ENCODE measurements around the gene GK. TPM values are rescaled to one million over a fixed set of nuclear protein-coding genes. Genes with fewer than 3 reads are reported as not detected.

Gene GK
- total and polyA plus RNA-seq, 11 donors = 3.3 to 17.1 (median 7.4) TPM

DNA sequence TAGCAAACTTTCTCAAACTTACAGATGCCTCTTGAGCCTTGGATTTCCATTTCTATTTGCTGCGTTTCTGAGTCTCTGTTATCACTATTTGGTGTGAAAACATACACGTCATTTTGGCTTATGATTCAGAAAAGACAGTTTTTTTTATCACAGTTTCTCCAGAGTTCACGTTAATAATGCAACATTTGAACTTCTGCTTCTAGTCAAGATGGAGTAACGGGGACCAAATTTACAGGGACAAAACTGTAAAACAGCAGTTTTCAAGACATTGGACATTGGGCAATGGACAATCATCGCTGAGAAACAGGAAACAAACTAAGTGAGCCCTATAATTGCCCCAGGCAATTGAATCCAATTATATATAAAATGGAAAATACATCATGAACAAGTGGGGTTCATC, 39.5 kb upstream of the GK start:
- Histone ChIP-seq H3K4me3 (no peak overlapping the region), H3K9me3 (peaks cover 0 to 10% (median 0%) of the 10 kb centered on the region in 12 donors), H3K36me3 (no peaks in the 10 kb centered on the region), H3K27ac (peak overlapping the region in 1 of 12 donors; percentile 82), H3K27me3 (no peaks in the 10 kb centered on the region), H3K4me1 (no peaks in the 10 kb centered on the region)
- no peak for TF ChIP-seq CTCF (IDR thresholded peaks at IDR 0.05)
- DNase-seq (no peak), ATAC-seq (no peak)
- 60 to 71% (median 70%) methylated on average over 5 of the region's 5 CpGs for WGBS, 4 donors
- intact Hi-C loops (cut with DNase I) = no loop called here

DNA sequence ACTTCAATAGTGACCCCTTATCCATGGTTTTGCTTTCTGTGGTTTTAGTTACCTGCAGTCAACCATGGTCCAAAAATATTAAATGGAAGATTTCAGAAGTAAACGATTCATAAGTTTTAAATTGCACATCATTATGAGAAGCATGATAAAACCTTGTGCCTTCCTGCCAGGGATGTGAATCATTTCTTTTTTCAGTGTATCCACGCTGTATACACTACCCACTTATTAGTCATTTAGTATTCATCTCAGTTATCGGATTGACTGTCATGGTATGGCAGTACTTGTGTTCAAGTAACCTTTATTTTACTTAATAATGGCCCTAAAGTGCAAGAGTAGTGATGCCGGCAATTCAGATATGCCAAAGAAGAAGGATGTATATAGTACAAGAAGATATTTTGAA, 38.0 kb upstream of the GK start:
- H3K9me3 ChIP-seq = peaks cover 0 to 10% (median 0%) of the 10 kb centered on the region in 12 donors
- no peaks in the 10 kb centered on the region for H3K36me3 ChIP-seq
- no peak overlapping the region for H3K4me3 ChIP-seq
- ATAC-seq (no peak), DNase-seq (no peak)
- no peak overlapping the region for H3K27ac ChIP-seq
- H3K27me3 ChIP-seq = no peaks in the 10 kb centered on the region
- TF ChIP-seq CTCF (IDR thresholded peaks at IDR 0.05) = no peak
- no peak for TF ChIP-seq POLR2A (IDR thresholded peaks at IDR 0.05)
- intact Hi-C loops (cut with DNase I) = no loop called here
- 59 to 83% (median 72%) methylated on average over 4 of the region's 4 CpGs for WGBS, 4 donors
- no peaks in the 10 kb centered on the region for H3K4me1 ChIP-seq

GRCh38 chrX:30618160-30618765, 35.0 kb upstream of the GK start:
- 69 to 74% (median 71%) methylated on average over 7 of the region's 7 CpGs for WGBS, 4 donors
- Histone ChIP-seq H3K4me1 (peaks cover 0 to 12% (median 0%) of the 10 kb centered on the region in 12 donors), H3K27me3 (no peaks in the 10 kb centered on the region), H3K9me3 (peaks cover 0 to 15% (median 3%) of the 10 kb centered on the region in 12 donors), H3K27ac (no peak overlapping the region), H3K4me3 (no peak overlapping the region), H3K36me3 (no peaks in the 10 kb centered on the region)
- DNase-seq (no peak), ATAC-seq (no peak)
- TF ChIP-seq CTCF (IDR thresholded peaks at IDR 0.05) (no peak), POLR2A (IDR thresholded peaks at IDR 0.05) (no peak)
- intact Hi-C loops (cut with DNase I) = no loop called here

DNA sequence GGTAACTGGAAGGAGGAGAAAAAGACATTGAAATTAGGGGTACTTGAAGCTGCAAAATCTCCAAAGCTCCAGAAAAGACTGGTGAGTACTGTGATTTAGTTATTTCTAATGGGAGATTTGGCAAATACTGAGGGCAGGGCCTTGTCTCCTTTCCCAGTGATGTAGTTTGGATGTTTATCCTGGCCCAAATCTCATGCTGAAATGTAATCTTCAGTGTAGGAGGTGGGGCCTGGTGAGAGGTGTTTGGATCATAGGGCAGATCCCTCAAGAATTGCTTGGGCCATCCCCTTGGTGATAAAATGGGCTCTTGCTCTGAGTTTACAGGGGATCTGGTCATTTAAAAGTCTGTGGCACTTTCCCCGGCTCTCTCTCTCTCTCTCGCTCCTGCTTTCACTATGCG, 33.1 kb upstream of the GK start:
- intact Hi-C loops (cut with DNase I) = no loop called here
- no peaks in the 10 kb centered on the region for H3K36me3 ChIP-seq
- H3K9me3 ChIP-seq = peaks cover 0 to 15% (median 3%) of the 10 kb centered on the region in 12 donors
- no peak overlapping the region for H3K4me3 ChIP-seq
- 72 to 95% (median 86%) methylated on average over 3 of the region's 3 CpGs for WGBS, 4 donors
- peak in 3 of 4 donors; percentile 38 to 53 (median 39) for ATAC-seq
- H3K27ac ChIP-seq = no peak overlapping the region
- no peaks in the 10 kb centered on the region for H3K27me3 ChIP-seq
- peaks cover 0 to 12% (median 0%) of the 10 kb centered on the region in 12 donors for H3K4me1 ChIP-seq
- no peak for DNase-seq
- no peak for TF ChIP-seq POLR2A (IDR thresholded peaks at IDR 0.05)
- no peak for TF ChIP-seq CTCF (IDR thresholded peaks at IDR 0.05)
